Activated CD4-positive, alpha-beta T cell treated with anti-CD3 and anti-CD28 coated beads, Interleukin-2, Interleukin-4, amounts not matched to agents 100 ng/mL and 50 ng/mL, durations not matched to agents 16 hours and 8 hours (primary cell): ENCODE measurements around the gene TJAP1.
A peak's percentile ranks its signal among the peaks of the same experiment; 100 is the strongest.
"Not testable (repeated sequence)": the region's sequence is repeated elsewhere in the genome, so short reads cannot be mapped to it uniquely, and the experiment has no call there.

Source experiments
- DNase-seq: peaks from one replicate; pipeline ENCODE4 v3.0.0-alpha.2; 2020; ENCODE audit warnings: low spot score

TJAP1 gene

GRCh38 chr6:43481075-43481474, 3.7 kb downstream of the TJAP1 start:
- DNase-seq: peak; percentile 30

GRCh38 chr6:43481591-43482236, 4.3 kb downstream of the TJAP1 start:
- DNase-seq: peak; percentile 17

GRCh38 chr6:43488667-43489276, 11.4 kb downstream of the TJAP1 start:
- no peak for DNase-seq

DNA sequence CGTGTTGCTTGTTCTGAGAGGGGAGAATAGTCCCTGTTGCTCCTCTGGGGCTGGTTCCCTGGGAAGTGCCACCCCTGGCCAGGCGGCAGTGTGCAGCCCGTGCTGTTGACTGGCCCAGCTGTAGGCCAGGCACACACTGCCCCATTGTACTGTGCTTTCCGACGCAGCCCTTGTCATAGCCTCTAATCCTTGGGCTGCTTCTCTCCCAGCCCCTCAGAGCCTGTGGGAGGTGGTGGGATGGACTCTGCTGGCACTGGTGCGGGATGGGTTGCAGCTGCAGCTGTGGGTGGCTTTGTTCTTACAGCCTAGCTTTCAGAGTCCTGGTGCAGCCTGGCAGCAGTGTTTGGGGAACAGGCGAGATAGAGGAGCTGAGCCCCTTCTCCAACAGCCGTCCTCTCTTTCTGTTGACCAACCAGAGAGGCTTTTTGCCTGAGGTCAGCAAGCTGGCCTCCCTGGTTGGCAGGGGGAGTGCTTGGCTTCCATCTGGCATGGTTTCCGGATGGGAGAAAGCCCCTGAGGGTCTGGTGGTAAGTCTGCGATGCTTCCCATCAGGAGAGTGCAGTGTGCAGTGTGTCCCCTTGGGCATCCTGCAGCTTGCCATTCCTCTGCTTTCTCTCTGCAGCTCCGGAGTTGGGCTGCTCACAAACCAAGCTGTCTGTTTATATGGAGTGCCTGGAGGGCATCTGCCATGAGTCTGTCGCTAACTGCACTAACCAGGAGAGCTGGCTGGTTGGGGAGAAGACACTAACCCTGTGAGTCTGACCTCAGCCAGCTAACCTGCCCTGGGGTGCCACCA, 12.1 kb downstream of the TJAP1 start:
- no peak for DNase-seq

DNA sequence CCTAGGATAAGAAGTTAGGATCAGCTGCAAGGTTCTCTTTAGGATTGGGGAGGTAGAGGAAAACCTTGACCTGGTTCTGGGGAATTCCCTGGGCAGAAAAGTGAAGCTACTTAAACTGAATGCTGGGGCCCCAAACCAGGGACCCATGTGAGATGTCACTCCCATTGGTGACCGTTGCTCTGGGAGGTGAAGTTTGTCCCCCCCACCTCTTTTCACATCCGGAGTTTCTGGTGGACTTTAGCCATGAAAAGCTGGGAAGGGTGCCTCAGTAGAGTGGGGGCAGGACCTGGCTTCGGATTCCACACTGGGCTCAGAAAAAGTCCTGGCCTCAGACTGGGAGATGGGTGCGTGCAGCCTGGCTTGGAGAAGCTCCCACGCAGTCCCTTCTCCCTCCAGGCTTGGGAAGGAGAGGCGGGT, 13.2 kb downstream of the TJAP1 start:
- no peak for DNase-seq

DNA sequence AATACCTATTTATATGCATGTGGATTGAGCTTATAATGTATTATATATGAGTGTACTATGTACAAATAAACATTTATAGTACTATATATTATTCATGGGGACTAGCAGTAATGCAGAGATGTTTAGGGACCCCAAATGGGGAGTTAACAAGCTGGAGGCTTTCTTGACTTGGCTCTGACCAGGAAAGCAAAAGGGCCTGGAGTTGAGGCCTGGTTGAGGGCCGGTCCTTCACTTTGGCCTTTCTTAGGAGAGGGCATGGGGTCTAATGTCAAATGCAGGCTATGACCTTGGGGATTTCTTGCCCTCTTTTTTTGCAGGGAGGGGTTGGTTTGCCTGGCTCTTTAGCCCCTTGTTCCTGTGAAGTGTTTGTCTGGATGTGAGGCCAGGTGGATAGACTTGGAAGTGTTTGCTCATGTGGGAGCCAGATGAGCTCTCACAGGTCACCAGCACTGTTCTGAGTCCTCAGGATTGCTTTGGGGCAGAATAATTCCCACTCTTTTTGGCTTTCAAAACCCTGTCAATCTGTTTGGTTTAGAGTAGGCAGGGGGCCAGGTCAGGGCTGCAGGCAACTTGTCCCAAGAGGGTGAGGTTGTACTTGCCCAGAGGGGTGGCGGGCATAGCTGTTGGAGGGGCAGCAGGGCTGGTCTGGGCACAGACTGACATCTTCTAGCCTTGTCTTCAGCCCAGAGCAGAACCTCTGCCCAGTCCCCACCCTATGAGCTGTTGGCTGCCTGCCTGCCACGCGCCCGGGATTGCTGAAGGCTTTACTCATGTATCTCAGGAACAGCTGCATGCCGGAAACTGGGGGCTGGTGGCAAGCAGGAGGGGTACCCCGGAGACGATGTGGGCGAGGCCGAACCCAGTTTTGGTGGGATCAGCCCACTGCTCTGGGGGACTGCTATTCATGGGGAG, 14.6 kb downstream of the TJAP1 start:
- DNase-seq: no peak

DNA sequence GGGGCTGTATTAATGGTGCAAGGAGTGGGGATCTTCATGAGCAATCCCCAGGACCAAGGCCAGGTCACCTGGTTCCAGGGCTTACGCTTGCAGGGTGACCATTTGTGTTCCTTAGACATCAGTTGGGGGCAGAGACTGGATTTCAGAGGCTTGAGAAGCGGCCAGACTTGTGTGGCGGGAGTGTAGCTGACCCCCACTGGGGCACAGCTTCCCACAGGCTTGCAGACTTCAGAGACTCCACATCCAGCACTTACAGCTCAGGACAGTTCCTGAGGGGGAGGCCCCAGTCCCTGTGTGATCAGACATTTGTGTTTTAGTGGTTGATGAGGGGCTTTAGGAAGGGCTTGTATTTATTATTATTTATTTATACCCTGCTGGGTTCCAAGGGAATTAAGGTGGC, 15.3 kb downstream of the TJAP1 start:
- DNase-seq: no peak

DNA sequence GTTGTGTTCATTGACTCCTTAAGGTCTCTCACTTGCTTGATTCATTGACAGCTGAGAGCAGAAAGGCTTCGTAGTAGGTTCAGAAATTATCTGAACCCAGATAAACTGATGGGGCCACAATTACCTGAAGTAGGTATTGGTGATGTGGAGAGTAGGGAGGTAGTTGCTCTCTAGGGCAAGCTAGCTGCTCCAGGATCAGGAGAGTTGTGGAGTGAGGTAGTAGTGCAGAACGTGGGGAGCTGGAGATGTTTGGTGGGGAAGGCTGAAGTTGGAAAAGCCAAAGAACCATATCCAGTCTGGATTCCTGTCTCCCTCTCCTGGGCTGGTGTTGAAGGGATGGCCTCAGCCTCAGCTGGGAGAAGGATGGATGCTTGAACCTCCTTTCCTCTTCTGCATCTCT, 15.9 kb downstream of the TJAP1 start:
- DNase-seq: no peak

GRCh38 chr6:43493833-43494232, 16.5 kb downstream of the TJAP1 start:
- DNase-seq: no peak

GRCh38 chr6:43494321-43494720, 17.0 kb downstream of the TJAP1 start:
- no peak for DNase-seq

DNA sequence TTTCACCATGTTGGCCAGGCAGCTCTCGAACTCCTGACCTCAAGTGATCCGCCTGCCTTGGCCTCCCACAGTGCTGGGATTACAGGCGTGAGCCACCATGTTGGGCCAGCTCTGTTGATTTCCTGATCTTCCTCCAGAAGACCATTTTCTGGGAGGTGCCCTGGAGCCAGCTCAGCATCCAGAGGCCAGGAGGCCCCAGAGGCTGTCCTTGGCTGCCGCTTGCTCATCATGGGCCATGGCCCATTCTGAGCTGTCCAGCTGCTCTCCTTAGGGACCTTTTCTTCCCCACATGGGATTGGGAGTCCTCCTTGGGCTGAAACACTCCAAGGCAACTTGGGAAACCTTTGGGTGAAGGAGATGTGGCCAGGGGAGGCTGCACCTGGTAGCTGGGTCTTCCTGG, 17.4 kb downstream of the TJAP1 start:
- DNase-seq: no peak

- no peak for DNase-seq
Measured at GRCh38 chr6:43495409-43495941, 18.1 kb downstream of the TJAP1 start.

GRCh38 chr6:43496370-43497128, 19.2 kb downstream of the TJAP1 start:
- no peak for DNase-seq

- DNase-seq: no peak
Measured at GRCh38 chr6:43497129-43497396, 19.7 kb downstream of the TJAP1 start.

DNA sequence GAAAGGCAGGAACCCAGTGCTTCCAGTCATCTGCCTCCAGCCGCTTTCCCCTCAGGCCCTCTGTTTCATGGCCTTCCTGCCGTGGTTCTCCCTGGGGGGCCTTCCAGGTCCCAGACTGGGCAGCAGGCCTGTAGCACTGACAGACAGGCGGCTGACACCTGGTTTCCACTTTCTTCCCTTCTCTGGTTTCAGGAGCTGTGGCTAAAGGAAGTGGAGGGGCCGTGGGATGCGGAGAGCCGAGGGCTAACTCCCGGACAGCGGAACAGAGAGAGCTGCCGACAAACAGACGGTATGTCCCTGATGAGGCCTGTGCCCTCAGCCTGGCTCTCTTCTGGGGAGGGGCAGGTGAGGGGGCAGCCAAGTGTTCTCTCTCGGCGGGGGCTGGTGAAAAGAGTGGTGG, 20.3 kb downstream of the TJAP1 start:
- no peak for DNase-seq

- not testable (repeated sequence) for DNase-seq
Measured at GRCh38 chr6:43498291-43498690, 20.9 kb downstream of the TJAP1 start.

- DNase-seq: no peak
Measured at GRCh38 chr6:43499028-43499815, 21.9 kb downstream of the TJAP1 start.

GRCh38 chr6:43500921-43501320, 23.6 kb downstream of the TJAP1 start:
- DNase-seq: no peak

GRCh38 chr6:43502666-43503065, 25.3 kb downstream of the TJAP1 start:
- no peak for DNase-seq

- DNase-seq: no peak
Measured at GRCh38 chr6:43503443-43503842, 26.1 kb downstream of the TJAP1 start.
